ENCODE measurements around the gene OGFR. TPM values are rescaled to one million over a fixed set of nuclear protein-coding genes. Genes with fewer than 3 reads are reported as not detected.

OGFR gene
- total and polyA plus RNA-seq, 2 donors (not counting 1 experiment from before 2014, with no cell fraction given): 71.7 to 102 TPM

DNA sequence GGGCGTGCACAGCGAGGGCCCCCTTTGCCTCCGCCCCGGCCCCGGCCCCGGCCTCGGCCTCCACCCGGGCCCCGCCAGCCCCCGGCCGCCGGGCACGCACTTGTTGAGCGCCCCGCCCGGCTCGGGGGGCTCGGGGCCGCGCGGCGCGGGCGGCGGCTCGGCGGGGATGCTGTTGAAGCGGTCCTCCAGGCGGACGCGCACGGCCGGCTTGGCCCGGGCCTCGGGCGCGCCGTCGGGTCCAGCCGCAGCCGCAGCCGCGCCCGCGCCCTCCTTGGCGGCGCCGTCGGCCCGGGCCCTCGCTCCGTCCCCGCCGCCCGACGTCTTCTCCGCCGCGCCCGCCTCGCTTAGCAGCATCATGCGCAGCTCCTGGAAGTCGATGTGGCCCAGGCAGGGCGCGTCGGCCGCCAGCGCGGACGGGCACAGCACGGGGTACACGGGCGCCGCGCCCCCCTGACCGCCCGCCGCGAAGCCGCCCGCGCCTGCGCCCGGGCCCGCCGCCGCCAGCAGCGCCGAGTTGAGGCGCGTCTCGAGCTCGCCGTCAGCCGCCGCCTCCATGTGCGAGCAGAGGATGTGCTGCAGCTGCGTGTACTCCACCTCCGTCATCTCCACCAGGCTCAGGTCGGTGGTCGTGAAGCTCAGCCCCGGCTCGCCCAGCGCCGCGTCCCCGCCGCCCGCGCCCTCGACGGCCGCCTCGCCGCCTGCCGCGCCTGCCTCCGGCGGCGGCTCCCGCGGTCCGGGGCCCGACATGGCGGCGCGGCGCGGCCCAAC lies 56.5 kb downstream of the OGFR start:
- H3K4me3 Mint-ChIP-seq: peak overlapping the region; percentile 59
- Histone ChIP-seq H2AFZ (ENCODE audit: insufficient read depth, low read depth, low read length, poor library complexity, severe bottlenecking) (peak overlapping the region; percentile 49), H3K9ac (ENCODE audit: low read length) (no peak overlapping the region), H3K79me2 (ENCODE audit: control insufficient read depth, insufficient read depth, low read length) (no peaks in the 10 kb centered on the region), H3K27me3 (replicated peaks in 1 of 4; ENCODE audit: control extremely low read depth in 1 of 4, control insufficient read depth in 3 of 4, insufficient read depth in 4 of 4, low read length in 3 of 4) (peaks cover 0 to 9% (median 6%) of the 10 kb centered on the region in 4 experiments), H3K27ac (ENCODE audit: low read length in 2 of 2) (no peak overlapping the region), H3K4me2 (replicated peaks; ENCODE audit: low read depth, low read length, poor library complexity, severe bottlenecking) (peak overlapping the region; percentile 72), H3K4me1 (ENCODE audit: control insufficient read depth in 2 of 2, insufficient read depth in 2 of 2, low read length in 2 of 2) (peaks cover 9 to 27% of the 10 kb centered on the region in 2 donors), H3K4me3 (ENCODE audit: control extremely low read depth in 1 of 5, extremely low read depth in 1 of 5, insufficient read depth in 1 of 5, low read depth in 2 of 5, low read length in 4 of 5) (peak overlapping the region in 3 of 5 experiments; percentile 33 to 47 (median 36)), H3K36me3 (replicated peaks in 1 of 2; ENCODE audit: control extremely low read depth in 1 of 2, control insufficient read depth in 1 of 2, extremely low read depth in 1 of 2, insufficient read depth in 2 of 2, low read length in 1 of 2) (no peaks in the 10 kb centered on the region), H3K9me3 (ENCODE audit: control extremely low read depth in 1 of 3, control insufficient read depth in 2 of 3, insufficient read depth in 1 of 3, low read length in 2 of 3) (peaks cover 0 to 11% (median 0%) of the 10 kb centered on the region in 3 donors), H4K20me1 (ENCODE audit: control insufficient read depth, insufficient read depth, low read length, poor library complexity, severe bottlenecking) (peaks cover 16% of the 10 kb centered on the region)
- DNase-seq (peak; percentile 79), ATAC-seq (ENCODE audit: low read depth) (peak; percentile 16)
- POLR2A ChIA-PET: interaction anchor here (0.8 to 1.2 kb wide), 2 partner anchors 35 to 67 kb away, joined by 3 read pairs; no protein-coding TSS in a partner anchor
- 2% methylated on average over 129 of the region's 129 CpGs for WGBS (ENCODE audit: insufficient coverage)
- peaks cover 20% of the 10 kb centered on the region for H3K4me1 Mint-ChIP-seq
- H3K27me3 Mint-ChIP-seq: no peaks in the 10 kb centered on the region
- TF ChIP-seq, protein P1, sequence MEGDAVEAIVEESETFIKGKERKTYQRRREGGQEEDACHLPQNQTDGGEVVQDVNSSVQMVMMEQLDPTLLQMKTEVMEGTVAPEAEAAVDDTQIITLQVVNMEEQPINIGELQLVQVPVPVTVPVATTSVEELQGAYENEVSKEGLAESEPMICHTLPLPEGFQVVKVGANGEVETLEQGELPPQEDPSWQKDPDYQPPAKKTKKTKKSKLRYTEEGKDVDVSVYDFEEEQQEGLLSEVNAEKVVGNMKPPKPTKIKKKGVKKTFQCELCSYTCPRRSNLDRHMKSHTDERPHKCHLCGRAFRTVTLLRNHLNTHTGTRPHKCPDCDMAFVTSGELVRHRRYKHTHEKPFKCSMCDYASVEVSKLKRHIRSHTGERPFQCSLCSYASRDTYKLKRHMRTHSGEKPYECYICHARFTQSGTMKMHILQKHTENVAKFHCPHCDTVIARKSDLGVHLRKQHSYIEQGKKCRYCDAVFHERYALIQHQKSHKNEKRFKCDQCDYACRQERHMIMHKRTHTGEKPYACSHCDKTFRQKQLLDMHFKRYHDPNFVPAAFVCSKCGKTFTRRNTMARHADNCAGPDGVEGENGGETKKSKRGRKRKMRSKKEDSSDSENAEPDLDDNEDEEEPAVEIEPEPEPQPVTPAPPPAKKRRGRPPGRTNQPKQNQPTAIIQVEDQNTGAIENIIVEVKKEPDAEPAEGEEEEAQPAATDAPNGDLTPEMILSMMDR (IDR thresholded peaks at IDR 0.05): no peak
- TF ChIP-seq EZH2 (IDR thresholded peaks at IDR 0.05; ENCODE audit: borderline replicate concordance, insufficient read depth, low read depth, low read length, poor library complexity, severe bottlenecking): no peak
- intact Hi-C loops (cut with micrococcal nuclease): loop anchor here (5.0 kb wide), 2 partner anchors 66 to 69 kb away; partner anchors contain the start of gene DIDO1
- CTCF ChIA-PET: interaction anchor here (0.6 to 1.7 kb wide), 6 partner anchors 12 to 148 kb away, joined by 3 to 6 read pairs (median 3); no protein-coding TSS in a partner anchor
- H3K27ac Mint-ChIP-seq: no peak overlapping the region
- no peaks in the 10 kb centered on the region for H3K9me3 Mint-ChIP-seq (ENCODE audit: insufficient read depth)

All from B cell (primary cell).